C4-2B (cell line): ENCODE results near the gene MEIS1.

Experiments used
- H3K27ac ChIP-seq: fragments of 450-650 bp; 2 replicates; pipeline ENCODE4 v1.5.1; 2017
- CTCF ChIP-seq: fragments of 450-650 bp; conservative IDR thresholded peaks from 2 replicates; pipeline ENCODE4 v1.5.1; 2017; ENCODE audit warnings: mild to moderate bottlenecking
- ZFX ChIP-seq: fragments of 450-650 bp; IDR thresholded peaks from 2 replicates; pipeline ENCODE4 v1.6.1; 2017

The MEIS1 gene

GRCh38 chr2:66437691-66438497 lies 3.0 kb downstream of the MEIS1 start:
- TF ChIP-seq CTCF (no peak), ZFX (no peak)
- no peak overlapping the region for H3K27ac ChIP-seq

GRCh38 chr2:66438498-66438833 lies 3.5 kb downstream of the MEIS1 start:
- TF ChIP-seq ZFX (no peak), CTCF (no peak)
- no peak overlapping the region for H3K27ac ChIP-seq

GRCh38 chr2:66438891-66439811 lies 4.2 kb downstream of the MEIS1 start:
- no peak overlapping the region for H3K27ac ChIP-seq
- no peak for TF ChIP-seq ZFX
- TF ChIP-seq CTCF = no peak

GRCh38 chr2:66439812-66440542 lies 5.1 kb downstream of the MEIS1 start:
- TF ChIP-seq ZFX = no peak
- H3K27ac ChIP-seq = no peak overlapping the region

- no peak for TF ChIP-seq ZFX
- no peak for TF ChIP-seq CTCF
- H3K27ac ChIP-seq = no peak overlapping the region
These were observed 6.0 kb downstream of the MEIS1 start for GRCh38 chr2:66440708-66441497.

GRCh38 chr2:66441581-66442320 lies 6.8 kb downstream of the MEIS1 start:
- no peak overlapping the region for H3K27ac ChIP-seq
- TF ChIP-seq ZFX (no peak), CTCF (no peak)
